ENCODE results near the gene ADAP1. TPM values are rescaled to one million over a fixed set of nuclear protein-coding genes. Genes with fewer than 3 reads are reported as not detected.
A peak's percentile ranks its signal among the peaks of the same experiment; 100 is the strongest.

The ADAP1 gene
- total RNA-seq, 1 experiment from 2014 or later: 173 TPM

- intact Hi-C loops (cut with micrococcal nuclease; ENCODE audit: unreplicated experiment): no loop called here
- H3K4me1 Mint-ChIP-seq (ENCODE audit: low read depth, unreplicated experiment): peaks cover 32% of the 10 kb centered on the region
- no peak overlapping the region for H3K4me3 Mint-ChIP-seq (ENCODE audit: low read depth, unreplicated experiment)
- H3K36me3 Mint-ChIP-seq (ENCODE audit: insufficient read depth, unreplicated experiment): peaks cover 98% of the 10 kb centered on the region
- no peak for DNase-seq
- no peaks in the 10 kb centered on the region for H3K27me3 Mint-ChIP-seq (ENCODE audit: unreplicated experiment)
- no peak for TF ChIP-seq CTCF (IDR thresholded peaks at IDR 0.05; ENCODE audit: unreplicated experiment)
- no TSS peak for BruUV-seq (replicated peaks)
- CTCF ChIA-PET: interaction anchor here (1.1 kb wide), 1 partner anchor 58 kb away, joined by 3 read pairs; no protein-coding TSS in a partner anchor
- no peaks in the 10 kb centered on the region for H3K9me3 Mint-ChIP-seq (ENCODE audit: low read depth, unreplicated experiment)
- no peak overlapping the region for H3K27ac Mint-ChIP-seq (ENCODE audit: unreplicated experiment)
Measured at GRCh38 chr7:972110-972509, 17.6 kb upstream of the ADAP1 start.

GRCh38 chr7:970744-971143 is 16.3 kb upstream of the ADAP1 start:
- CTCF ChIA-PET: no interaction called here
- no peaks in the 10 kb centered on the region for H3K9me3 Mint-ChIP-seq (ENCODE audit: low read depth, unreplicated experiment)
- no TSS peak for BruUV-seq (replicated peaks)
- TF ChIP-seq CTCF (IDR thresholded peaks at IDR 0.05; ENCODE audit: unreplicated experiment): no peak
- H3K4me3 Mint-ChIP-seq (ENCODE audit: low read depth, unreplicated experiment): no peak overlapping the region
- peaks cover 21% of the 10 kb centered on the region for H3K4me1 Mint-ChIP-seq (ENCODE audit: low read depth, unreplicated experiment)
- peak overlapping the region; percentile 22 for H3K27ac Mint-ChIP-seq (ENCODE audit: unreplicated experiment)
- H3K36me3 Mint-ChIP-seq (ENCODE audit: insufficient read depth, unreplicated experiment): peaks cover 99% of the 10 kb centered on the region
- intact Hi-C loops (cut with micrococcal nuclease; ENCODE audit: unreplicated experiment): no loop called here
- H3K27me3 Mint-ChIP-seq (ENCODE audit: unreplicated experiment): no peaks in the 10 kb centered on the region
- no peak for DNase-seq

GRCh38 chr7:969403-969802 is 14.9 kb upstream of the ADAP1 start:
- CTCF ChIA-PET: no interaction called here
- TF ChIP-seq CTCF (IDR thresholded peaks at IDR 0.05; ENCODE audit: unreplicated experiment): no peak
- intact Hi-C loops (cut with micrococcal nuclease; ENCODE audit: unreplicated experiment): no loop called here
- H3K36me3 Mint-ChIP-seq (ENCODE audit: insufficient read depth, unreplicated experiment): peaks cover 99% of the 10 kb centered on the region
- no peaks in the 10 kb centered on the region for H3K9me3 Mint-ChIP-seq (ENCODE audit: low read depth, unreplicated experiment)
- H3K27me3 Mint-ChIP-seq (ENCODE audit: unreplicated experiment): no peaks in the 10 kb centered on the region
- no peak overlapping the region for H3K27ac Mint-ChIP-seq (ENCODE audit: unreplicated experiment)
- no peak for DNase-seq
- H3K4me1 Mint-ChIP-seq (ENCODE audit: low read depth, unreplicated experiment): peaks cover 29% of the 10 kb centered on the region
- no peak overlapping the region for H3K4me3 Mint-ChIP-seq (ENCODE audit: low read depth, unreplicated experiment)
- BruUV-seq (replicated peaks): no TSS peak

GRCh38 chr7:968205-969105 is 14.0 kb upstream of the ADAP1 start:
- Mint-ChIP-seq H3K9me3 (ENCODE audit: low read depth, unreplicated experiment) (no peaks in the 10 kb centered on the region), H3K4me3 (ENCODE audit: low read depth, unreplicated experiment) (no peak overlapping the region), H3K27me3 (ENCODE audit: unreplicated experiment) (no peaks in the 10 kb centered on the region), H3K27ac (ENCODE audit: unreplicated experiment) (no peak overlapping the region), H3K4me1 (ENCODE audit: low read depth, unreplicated experiment) (peaks cover 29% of the 10 kb centered on the region), H3K36me3 (ENCODE audit: insufficient read depth, unreplicated experiment) (peaks cover 98% of the 10 kb centered on the region)
- BruUV-seq (replicated peaks): no TSS peak
- TF ChIP-seq CTCF (IDR thresholded peaks at IDR 0.05; ENCODE audit: unreplicated experiment): no peak
- intact Hi-C loops (cut with micrococcal nuclease; ENCODE audit: unreplicated experiment): no loop called here
- DNase-seq: no peak
- CTCF ChIA-PET: no interaction called here

Data from Calu3 (cell line).